GM12878 (cell line): Measurements from ENCODE around the gene PHYH. TPM values are rescaled to one million over a fixed set of nuclear protein-coding genes. Genes with fewer than 3 reads are reported as not detected.

ENCODE experiments used
- BCL3 ChIP-seq: IDR thresholded peaks from 2 replicates; pipeline ENCODE4 v1.6.1; 2011; ENCODE audit warnings: borderline replicate concordance, low read depth, mild to moderate bottlenecking, moderate library complexity, low read length; ENCODE audit not compliant: insufficient read depth, poor library complexity, severe bottlenecking
- E2F8 ChIP-seq: fragments of 450-650 bp; IDR thresholded peaks from 2 replicates; pipeline ENCODE4 v1.6.1; 2018; ENCODE audit warnings: mild to moderate bottlenecking, low read depth, moderate library complexity; ENCODE audit not compliant: partially characterized antibody
- NFIC ChIP-seq: IDR thresholded peaks from 2 replicates; pipeline ENCODE4 v1.6.1; 2012; ENCODE audit warnings: low read depth, mild to moderate bottlenecking, inconsistent platforms, low read length, moderate library complexity
- SIX5 ChIP-seq: IDR thresholded peaks from 2 replicates; pipeline ENCODE4 v1.6.1; 2011; ENCODE audit warnings: mild to moderate bottlenecking, low read depth, low read length, moderate library complexity; ENCODE audit not compliant: severe bottlenecking
- STAT3 ChIP-seq: IDR thresholded peaks from 2 replicates; pipeline ENCODE4 v1.6.1; 2011; ENCODE audit warnings: low read depth, low read length, improper control_type of control experiment
- TAF1 ChIP-seq: IDR thresholded peaks from 2 replicates; pipeline ENCODE4 v1.6.1; 2011; ENCODE audit warnings: mild to moderate bottlenecking, low read depth, low read length, borderline replicate concordance
- ZBTB40 ChIP-seq: fragments of 450-650 bp; IDR thresholded peaks from 2 replicates; pipeline ENCODE4 v1.6.1; 2016; ENCODE audit warnings: mild to moderate bottlenecking, moderate library complexity, borderline replicate concordance
- polyA plus RNA-seq, 11 experiments: library from polyadenylated mRNA; depleted of rRNA in 4 of 11; unstranded in 6 of 11; stranded (reverse) in 5 of 11; fragments of >200 nt; fragmentation: Nextera tagmentation in 4 of 11; fragmentation: Illumina TruSeq in 1 of 11; extraction: Ambion mirVana in 4 of 11; extraction: Trizol in 1 of 11; gene quantifications; 1 replicate in 1 of 11; 2 replicates in 10 of 11; pipeline versions ENCODE4 v1.2.1 to v1.2.3, GENCODE V29; 2011 to 2016; ENCODE audit warnings: inconsistent platforms in 2 of 11, missing spikeins in 2 of 11, low read depth in 1 of 11
- total RNA-seq, 4 experiments: library from RNA; depleted of rRNA in 3 of 4; stranded (reverse); fragments of >200 nt in 3 of 4; fragmentation: Illumina TruSeq in 1 of 4; extraction: Trizol in 1 of 4; gene quantifications; 2 replicates each; pipeline versions ENCODE4 v1.2.1 to v1.2.3, GENCODE V29; 2013 to 2021

Gene PHYH
- total and polyA plus RNA-seq, 10 of the 15 experiments (the other 5 are each of a cell fraction or from before 2014, with no cell fraction given), result 3.2 to 10.3 (median 5.0) TPM

GRCh38 chr10:13322615-13323148 is 22.8 kb upstream of the PHYH start (continued):
- TF ChIP-seq E2F8, result no peak
- no peak for TF ChIP-seq STAT3
- TF ChIP-seq TAF1, result no peak
- TF ChIP-seq SIX5, result no peak
- no peak for TF ChIP-seq NFIC
- TF ChIP-seq BCL3, result no peak
- TF ChIP-seq ZBTB40, result no peak
- TF ChIP-seq, all 136 proteins: peak for 0
